HCT116 (cell line): ENCODE measurements around the gene TNFRSF14. TPM values are rescaled to one million over a fixed set of nuclear protein-coding genes. Genes with fewer than 3 reads are reported as not detected.

Experiments used
- ATAC-seq: fragments of 200-7000 bp; cut with Tn5 transposase; 2 replicates; pipeline ENCODE4 v1.9.1; 2020; ENCODE audit warnings: mild to moderate bottlenecking, moderate library complexity
- BruUV-seq: library from RNA; stranded (reverse); fragments of 400-500 nt; replicated peaks from 2 replicates; lab custom pipeline; 2021; lab: Mats Ljungman, UMichigan
- CTCF ChIA-PET: fragments of 300-600 bp; sonication (Branson Sonifier 250); formaldehyde crosslinking; loops from one replicate; lab custom pipeline; 2021; ENCODE audit warnings: antibody characterized with exemption; lab: Charles Lee
- POLR2A ChIA-PET: fragments of 300-600, 350-600 bp; sonication (Branson Sonifier 250); formaldehyde crosslinking; loops from one replicate; lab custom pipeline; 2021; ENCODE audit warnings: antibody characterized with exemption; lab: Charles Lee
- RAD21 ChIA-PET, 2 experiments: fragments of 300-600 bp; sonication (Branson Sonifier 250); formaldehyde crosslinking; loops; one replicate each; lab custom pipeline; 2023; ENCODE audit warnings: low total read pairs in 2 of 2; ENCODE audit not compliant: uncharacterized antibody in 2 of 2, unreplicated experiment in 2 of 2, low non-redundant PET in 1 of 2; lab: Charles Lee
- DNase-seq: peaks from one replicate; pipeline ENCODE4 v3.0.0-alpha.2; 2010; ENCODE audit warnings: low read depth, low spot score
- H2AFZ ChIP-seq: fragments of 200-600 bp; shearing (Covaris generic), sonication (generic); 2 replicates; pipeline ENCODE4 v1.6.1; 2017; ENCODE audit warnings: low read depth, mixed run types, mixed read lengths, antibody characterized with exemption, low read length; ENCODE audit not compliant: poor library complexity, severe bottlenecking
- H3K27ac ChIP-seq: 2 replicates; pipeline ENCODE4 v1.5.1; 2012; ENCODE audit warnings: low read depth, low read length
- H3K27me3 ChIP-seq: fragments of 200-600 bp; sonication (generic); 2 replicates; pipeline ENCODE4 v1.6.1; 2016; ENCODE audit warnings: mixed run types, low read length, mixed read lengths; ENCODE audit not compliant: insufficient read depth
- H3K36me3 ChIP-seq, 2 experiments: fragments of 200-500 bp in 1 of 2; fragments of 200-600 bp in 1 of 2; sonication (Bioruptor generic) in 1 of 2; sonication (generic) in 1 of 2; 2 replicates each; pipeline versions ENCODE4 v1.5.1 to v1.6.1; 2014 to 2016; ENCODE audit warnings: low read length in 2 of 2, inconsistent platforms in 1 of 2, mixed read lengths in 1 of 2, mixed run types in 1 of 2; ENCODE audit not compliant: insufficient read depth in 2 of 2, control insufficient read depth in 1 of 2
- H3K4me1 ChIP-seq, 2 experiments: fragments of 200-600 bp in 1 of 2; sonication (generic) in 1 of 2; 2 replicates each; pipeline versions ENCODE4 v1.5.1 to v1.6.1; 2012 to 2017; ENCODE audit warnings: low read length in 2 of 2, inconsistent platforms in 1 of 2, mild to moderate bottlenecking in 1 of 2, mixed read lengths in 1 of 2, mixed run types in 1 of 2, moderate library complexity in 1 of 2; ENCODE audit not compliant: insufficient read depth in 2 of 2, control insufficient read depth in 1 of 2
- H3K4me2 ChIP-seq: fragments of 200-600 bp; sonication (generic); 2 replicates; pipeline ENCODE4 v1.6.1; 2017; ENCODE audit warnings: mixed run types, low read length, mixed read lengths
- H3K4me3 ChIP-seq, 2 experiments: fragments of 200-600 bp in 1 of 2; sonication (generic) in 1 of 2; replicated peaks in 1 of 2; 2 replicates each; pipeline ENCODE4 v1.5.1; 2011 to 2016; ENCODE audit warnings: low read length in 2 of 2, control low read depth in 1 of 2, low read depth in 1 of 2, mild to moderate bottlenecking in 1 of 2, mixed read lengths in 1 of 2, mixed run types in 1 of 2
- H3K79me2 ChIP-seq: fragments of 200-600 bp; sonication (generic); 2 replicates; pipeline ENCODE4 v1.6.1; 2017; ENCODE audit warnings: mild to moderate bottlenecking, mixed run types, low read length, moderate library complexity, mixed read lengths; ENCODE audit not compliant: insufficient read depth
- H3K9ac ChIP-seq: fragments of 200-600 bp; sonication (generic); 2 replicates; pipeline ENCODE4 v1.6.1; 2016; ENCODE audit warnings: low read length, mixed read lengths
- H3K9me2 ChIP-seq: fragments of 200-600 bp; sonication (generic), shearing (Covaris generic); 2 replicates; pipeline ENCODE4 v1.6.1; 2017; ENCODE audit warnings: mixed run types, mild to moderate bottlenecking, moderate library complexity; ENCODE audit not compliant: insufficient read depth
- H3K9me3 ChIP-seq, 2 experiments: fragments of 200-500 bp in 1 of 2; fragments of 200-600 bp in 1 of 2; sonication (Bioruptor generic) in 1 of 2; sonication (generic) in 1 of 2; 2 replicates each; pipeline ENCODE4 v1.6.1; 2014 to 2017; ENCODE audit warnings: low read length in 2 of 2, mixed read lengths in 2 of 2, inconsistent platforms in 1 of 2, low read depth in 1 of 2, mild to moderate bottlenecking in 1 of 2, mixed run types in 1 of 2, moderate library complexity in 1 of 2; ENCODE audit not compliant: control insufficient read depth in 1 of 2, insufficient read depth in 1 of 2
- H4K20me1 ChIP-seq: fragments of 200-600 bp; sonication (generic), shearing (Covaris generic); 2 replicates; pipeline ENCODE4 v1.6.1; 2017; ENCODE audit warnings: mixed run types, mild to moderate bottlenecking, moderate library complexity; ENCODE audit not compliant: insufficient read depth
- CEBPB ChIP-seq: IDR thresholded peaks from 2 replicates; pipeline ENCODE4 v1.6.1; 2012; ENCODE audit warnings: low read depth
- CTCF ChIP-seq, 3 experiments: fragments of 200-600 bp in 1 of 3; sonication (generic) in 1 of 3; IDR thresholded peaks in 2 of 3; conservative IDR thresholded peaks in 1 of 3; 2 replicates each; pipeline ENCODE4 v1.5.1; 2012 to 2017; ENCODE audit warnings: low read depth in 2 of 3, low read length in 2 of 3, antibody characterized with exemption in 1 of 3, borderline replicate concordance in 1 of 3, control low read depth in 1 of 3, mild to moderate bottlenecking in 1 of 3, mixed read lengths in 1 of 3, mixed run types in 1 of 3, moderate library complexity in 1 of 3; ENCODE audit not compliant: insufficient read depth in 1 of 3
- EGR1 ChIP-seq: IDR thresholded peaks from 2 replicates; pipeline ENCODE4 v1.6.1; 2012; ENCODE audit warnings: low read depth
- ELF1 ChIP-seq: IDR thresholded peaks from 2 replicates; pipeline ENCODE4 v1.6.1; 2012; ENCODE audit warnings: low read depth, borderline replicate concordance
- EZH2 ChIP-seq: fragments of 200-600 bp; sonication (generic); IDR thresholded peaks from 2 replicates; pipeline ENCODE4 v1.6.1; 2017; ENCODE audit warnings: antibody characterized with exemption, mixed run types
- EZH2phosphoT487 ChIP-seq: fragments of 200-600 bp; IDR thresholded peaks from 2 replicates; pipeline ENCODE4 v1.6.1; 2018; ENCODE audit warnings: antibody characterized with exemption, borderline replicate concordance
- JUND ChIP-seq: IDR thresholded peaks from 2 replicates; pipeline ENCODE4 v1.6.1; 2012
- MAX ChIP-seq: IDR thresholded peaks from 2 replicates; pipeline ENCODE4 v1.6.1; 2012
- RAD21 ChIP-seq: IDR thresholded peaks from 2 replicates; pipeline ENCODE4 v1.6.1; 2012; ENCODE audit warnings: low read depth, mild to moderate bottlenecking
- SIN3A ChIP-seq: IDR thresholded peaks from 2 replicates; pipeline ENCODE4 v1.6.1; 2012; ENCODE audit warnings: low read depth
- SRF ChIP-seq: IDR thresholded peaks from 2 replicates; pipeline ENCODE4 v1.6.1; 2012; ENCODE audit warnings: low read depth
- YY1 ChIP-seq: IDR thresholded peaks from 2 replicates; pipeline ENCODE4 v1.6.1; 2011; ENCODE audit warnings: low read length, low read depth, moderate library complexity, mild to moderate bottlenecking; ENCODE audit not compliant: insufficient replicate concordance; ENCODE audit errors: extremely low read depth
- ZFX ChIP-seq: fragments of 450-650 bp; IDR thresholded peaks from 2 replicates; pipeline ENCODE4 v1.6.1; 2017
- intact Hi-C: fragments of 100-400 bp; cut with micrococcal nuclease; formaldehyde crosslinking; loops from 2 replicates; pipeline ENCODE4 v1.10.0; 2022
- total RNA-seq: library from RNA; stranded (reverse); gene quantifications from one replicate; pipeline ENCODE4 v1.2.1, GENCODE V29; 2021; ENCODE audit not compliant: unreplicated experiment
- TF ChIP-seq, protein P1 (sequence below): IDR thresholded peaks from 2 replicates; pipeline ENCODE4 v1.6.1; 2012; ENCODE audit warnings: low read depth
- TF ChIP-seq, protein P2 (sequence below): IDR thresholded peaks from 2 replicates; pipeline ENCODE4 v1.6.1; 2012

The TNFRSF14 gene
- total RNA-seq, 1 experiment from 2014 or later: 0.66 TPM

DNA sequence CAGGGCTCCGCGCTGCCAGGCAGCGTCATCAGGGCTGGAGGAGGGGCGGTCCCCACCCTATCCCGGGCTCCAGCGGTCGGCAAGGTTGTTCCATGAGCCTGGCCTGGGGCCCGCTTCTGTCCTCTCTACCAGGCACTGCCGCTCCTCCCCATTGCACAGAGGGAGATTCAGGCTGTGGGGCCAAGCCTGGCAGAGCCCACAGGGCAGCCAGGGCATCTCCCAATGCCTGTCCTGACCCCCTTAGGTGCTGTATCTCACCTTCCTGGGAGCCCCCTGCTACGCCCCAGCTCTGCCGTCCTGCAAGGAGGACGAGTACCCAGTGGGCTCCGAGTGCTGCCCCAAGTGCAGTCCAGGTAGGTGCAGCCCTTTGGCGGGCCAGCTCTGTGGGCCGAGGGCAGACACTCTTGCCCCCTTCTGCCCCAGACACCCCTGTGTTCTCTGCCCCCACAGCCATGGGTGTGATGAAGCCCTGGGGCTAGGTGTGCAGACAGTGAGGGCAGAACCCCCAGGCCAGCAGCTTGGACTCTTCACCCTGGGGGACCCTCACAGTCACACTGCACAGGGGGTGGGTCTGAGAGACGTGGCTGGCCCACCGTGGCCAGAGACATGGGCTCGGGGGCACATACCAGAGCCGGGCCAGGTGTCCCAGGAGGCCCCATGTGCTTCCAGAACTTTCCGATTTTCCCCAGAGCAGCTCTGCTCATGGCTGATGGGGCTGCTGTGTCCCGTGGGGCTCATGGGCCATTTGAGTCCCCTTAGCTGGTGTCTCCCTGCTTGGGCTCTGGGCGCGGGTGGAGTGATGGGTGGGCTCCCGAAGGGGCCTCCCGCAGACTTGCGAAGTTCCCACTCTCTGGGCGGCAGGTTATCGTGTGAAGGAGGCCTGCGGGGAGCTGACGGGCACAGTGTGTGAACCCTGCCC is 1.6 kb downstream of the TNFRSF14 start:
- H3K9me2 ChIP-seq: no peaks in the 10 kb centered on the region
- no peak overlapping the region for H2AFZ ChIP-seq
- no peak overlapping the region for H3K27ac ChIP-seq
- ATAC-seq: no peak
- H3K27me3 ChIP-seq: no peaks in the 10 kb centered on the region
- H3K4me3 ChIP-seq: no peak overlapping the region
- no peaks in the 10 kb centered on the region for H3K4me1 ChIP-seq
- H3K36me3 ChIP-seq: no peaks in the 10 kb centered on the region
- ChIA-PET POLR2A (no interaction called here), CTCF (no interaction called here)
- H3K79me2 ChIP-seq: no peaks in the 10 kb centered on the region
- TF ChIP-seq ELF1 (no peak), SRF (no peak), ZFX (no peak), EGR1 (no peak), CEBPB (no peak), JUND (no peak), SIN3A (no peak), EZH2phosphoT487 (no peak), YY1 (no peak), RAD21 (no peak), EZH2 (no peak), MAX (no peak), CTCF (IDR thresholded peaks at IDR 0.05 in 2 of 3, conservative IDR thresholded peaks at IDR 0.05 in 1 of 3; ENCODE audit: borderline replicate concordance in 1 of 3, insufficient read depth in 1 of 3, low read depth in 2 of 3, low read length in 2 of 3) (no peak)
- TF ChIP-seq, protein P1, sequence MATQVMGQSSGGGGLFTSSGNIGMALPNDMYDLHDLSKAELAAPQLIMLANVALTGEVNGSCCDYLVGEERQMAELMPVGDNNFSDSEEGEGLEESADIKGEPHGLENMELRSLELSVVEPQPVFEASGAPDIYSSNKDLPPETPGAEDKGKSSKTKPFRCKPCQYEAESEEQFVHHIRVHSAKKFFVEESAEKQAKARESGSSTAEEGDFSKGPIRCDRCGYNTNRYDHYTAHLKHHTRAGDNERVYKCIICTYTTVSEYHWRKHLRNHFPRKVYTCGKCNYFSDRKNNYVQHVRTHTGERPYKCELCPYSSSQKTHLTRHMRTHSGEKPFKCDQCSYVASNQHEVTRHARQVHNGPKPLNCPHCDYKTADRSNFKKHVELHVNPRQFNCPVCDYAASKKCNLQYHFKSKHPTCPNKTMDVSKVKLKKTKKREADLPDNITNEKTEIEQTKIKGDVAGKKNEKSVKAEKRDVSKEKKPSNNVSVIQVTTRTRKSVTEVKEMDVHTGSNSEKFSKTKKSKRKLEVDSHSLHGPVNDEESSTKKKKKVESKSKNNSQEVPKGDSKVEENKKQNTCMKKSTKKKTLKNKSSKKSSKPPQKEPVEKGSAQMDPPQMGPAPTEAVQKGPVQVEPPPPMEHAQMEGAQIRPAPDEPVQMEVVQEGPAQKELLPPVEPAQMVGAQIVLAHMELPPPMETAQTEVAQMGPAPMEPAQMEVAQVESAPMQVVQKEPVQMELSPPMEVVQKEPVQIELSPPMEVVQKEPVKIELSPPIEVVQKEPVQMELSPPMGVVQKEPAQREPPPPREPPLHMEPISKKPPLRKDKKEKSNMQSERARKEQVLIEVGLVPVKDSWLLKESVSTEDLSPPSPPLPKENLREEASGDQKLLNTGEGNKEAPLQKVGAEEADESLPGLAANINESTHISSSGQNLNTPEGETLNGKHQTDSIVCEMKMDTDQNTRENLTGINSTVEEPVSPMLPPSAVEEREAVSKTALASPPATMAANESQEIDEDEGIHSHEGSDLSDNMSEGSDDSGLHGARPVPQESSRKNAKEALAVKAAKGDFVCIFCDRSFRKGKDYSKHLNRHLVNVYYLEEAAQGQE: no peak
- TF ChIP-seq, protein P2, sequence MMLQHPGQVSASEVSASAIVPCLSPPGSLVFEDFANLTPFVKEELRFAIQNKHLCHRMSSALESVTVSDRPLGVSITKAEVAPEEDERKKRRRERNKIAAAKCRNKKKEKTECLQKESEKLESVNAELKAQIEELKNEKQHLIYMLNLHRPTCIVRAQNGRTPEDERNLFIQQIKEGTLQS: no peak
- TF ChIP-seq, all 23 proteins: peak for 0
- no peaks in the 10 kb centered on the region for H3K9me3 ChIP-seq
- intact Hi-C loops: no loop called here
- no peaks in the 10 kb centered on the region for H4K20me1 ChIP-seq
- H3K4me2 ChIP-seq: no peak overlapping the region
- BruUV-seq: no TSS peak
- no peak for DNase-seq
- H3K9ac ChIP-seq: no peak overlapping the region
- RAD21 ChIA-PET: no interaction called here
